Lower lobe of right lung (tissue), 2 donors: ENCODE measurements around the gene AOPEP. TPM values are rescaled to one million over a fixed set of nuclear protein-coding genes. Genes with fewer than 3 reads are reported as not detected.

Source experiments
- ATAC-seq, 2 donors: fragments of 200-7000 bp; cut with Tn5 transposase; one replicate each; pipeline ENCODE4 v1.9.1; 2020 to 2022; ENCODE audit warnings: mild to moderate bottlenecking in 2 of 2, moderate library complexity in 2 of 2
- DNase-seq: peaks from one replicate; pipeline ENCODE4 v3.0.0-alpha.2; 2020
- H3K27ac ChIP-seq: fragments of 200-600 bp; one replicate; pipeline ENCODE4 v1.8.0; 2022
- H3K27me3 ChIP-seq: fragments of 200-600 bp; one replicate; pipeline ENCODE4 v1.8.0; 2022; ENCODE audit warnings: low read depth
- H3K36me3 ChIP-seq: fragments of 200-600 bp; one replicate; pipeline ENCODE4 v1.8.0; 2022; ENCODE audit warnings: mild to moderate bottlenecking
- H3K4me1 ChIP-seq: fragments of 200-600 bp; one replicate; pipeline ENCODE4 v1.8.0; 2022
- H3K4me3 ChIP-seq: fragments of 200-600 bp; one replicate; pipeline ENCODE4 v1.8.0; 2022; ENCODE audit warnings: mild to moderate bottlenecking
- H3K9me3 ChIP-seq: fragments of 200-600 bp; one replicate; pipeline ENCODE4 v1.8.0; 2022
- intact Hi-C: fragments of 100-400 bp; cut with DNase I; formaldehyde crosslinking; loops from one replicate; pipeline ENCODE4 v1.11.0; 2022
- total RNA-seq: library from RNA; stranded (reverse); fragmentation: NEBNext Ultra II Directional; extraction: Animal tissue kit (Norgen Biotek cat#: 25700); gene quantifications from one replicate; pipeline ENCODE4 v1.2.1, GENCODE V29; 2021
- TF ChIP-seq, protein P1 (sequence below): fragments of 200-600 bp; IDR thresholded peaks from one replicate; pipeline ENCODE4 v1.8.0; 2022; ENCODE audit warnings: antibody characterized with exemption, mild to moderate bottlenecking
- donor health status: DM: no; HTN: yes; CAD: no; lungs with severe emphysema.

The AOPEP gene
- total RNA-seq, 1 donor from 2014 or later, result 63.7 TPM

DNA sequence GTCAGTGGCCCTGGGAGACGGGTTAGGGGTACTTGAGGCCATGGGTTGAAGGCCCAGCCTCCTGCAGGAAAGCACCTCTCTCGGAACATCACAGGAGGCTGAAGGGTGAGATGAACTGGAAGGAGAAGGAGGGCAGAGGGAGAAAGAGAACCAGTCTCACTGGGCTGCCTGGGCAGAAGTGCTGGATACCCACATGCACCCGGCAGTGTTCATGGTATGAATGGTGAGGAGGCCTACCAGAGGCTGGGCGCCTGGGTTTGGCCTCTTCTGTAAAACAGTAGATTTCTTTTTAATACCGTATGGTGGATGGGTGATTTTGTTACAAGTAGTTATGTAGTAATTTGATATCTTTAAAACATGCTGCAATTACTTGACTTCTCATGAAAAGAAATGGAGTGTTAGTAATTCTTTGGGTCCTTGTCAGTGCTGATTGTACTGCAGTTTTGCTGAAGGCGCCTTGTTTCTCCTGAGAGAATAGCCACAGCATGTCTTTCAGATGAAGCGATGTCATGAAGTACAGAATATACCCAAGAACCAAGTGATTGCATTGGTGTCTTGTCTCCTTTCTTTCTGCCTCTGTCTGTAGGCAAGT is 332.4 kb downstream of the AOPEP start:
- no peaks in the 10 kb centered on the region for H3K27me3 ChIP-seq
- no peak overlapping the region for H3K27ac ChIP-seq
- DNase-seq (no peak), ATAC-seq (peak in 1 of 2 donors; percentile 11)
- intact Hi-C loops, result no loop called here
- TF ChIP-seq, protein P1, sequence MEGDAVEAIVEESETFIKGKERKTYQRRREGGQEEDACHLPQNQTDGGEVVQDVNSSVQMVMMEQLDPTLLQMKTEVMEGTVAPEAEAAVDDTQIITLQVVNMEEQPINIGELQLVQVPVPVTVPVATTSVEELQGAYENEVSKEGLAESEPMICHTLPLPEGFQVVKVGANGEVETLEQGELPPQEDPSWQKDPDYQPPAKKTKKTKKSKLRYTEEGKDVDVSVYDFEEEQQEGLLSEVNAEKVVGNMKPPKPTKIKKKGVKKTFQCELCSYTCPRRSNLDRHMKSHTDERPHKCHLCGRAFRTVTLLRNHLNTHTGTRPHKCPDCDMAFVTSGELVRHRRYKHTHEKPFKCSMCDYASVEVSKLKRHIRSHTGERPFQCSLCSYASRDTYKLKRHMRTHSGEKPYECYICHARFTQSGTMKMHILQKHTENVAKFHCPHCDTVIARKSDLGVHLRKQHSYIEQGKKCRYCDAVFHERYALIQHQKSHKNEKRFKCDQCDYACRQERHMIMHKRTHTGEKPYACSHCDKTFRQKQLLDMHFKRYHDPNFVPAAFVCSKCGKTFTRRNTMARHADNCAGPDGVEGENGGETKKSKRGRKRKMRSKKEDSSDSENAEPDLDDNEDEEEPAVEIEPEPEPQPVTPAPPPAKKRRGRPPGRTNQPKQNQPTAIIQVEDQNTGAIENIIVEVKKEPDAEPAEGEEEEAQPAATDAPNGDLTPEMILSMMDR, result no peak
- H3K4me1 ChIP-seq, result peaks cover 90% of the 10 kb centered on the region
- peak overlapping the region; percentile 3 for H3K4me3 ChIP-seq
- peaks cover 36% of the 10 kb centered on the region for H3K36me3 ChIP-seq
- H3K9me3 ChIP-seq, result no peaks in the 10 kb centered on the region

DNA sequence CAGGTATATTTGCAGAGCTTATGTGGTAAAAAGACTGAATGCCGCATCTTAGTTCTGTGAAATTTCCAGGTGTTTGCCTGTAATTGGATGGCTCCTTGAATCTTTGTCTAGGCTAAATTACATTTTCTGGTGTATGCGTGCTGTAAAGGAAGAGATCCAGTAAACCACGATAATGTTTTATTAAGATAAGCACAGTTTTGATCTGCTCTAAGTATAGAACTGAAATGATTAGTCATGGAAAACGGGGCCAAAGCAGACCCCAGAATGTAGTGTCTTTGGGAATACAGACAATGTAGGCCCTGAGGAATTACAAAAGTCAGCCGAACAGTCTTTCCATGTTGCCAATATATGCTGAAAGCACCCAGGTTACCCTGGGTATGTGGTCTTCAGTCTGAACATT is 333.7 kb downstream of the AOPEP start:
- peaks cover 85% of the 10 kb centered on the region for H3K4me1 ChIP-seq

DNA sequence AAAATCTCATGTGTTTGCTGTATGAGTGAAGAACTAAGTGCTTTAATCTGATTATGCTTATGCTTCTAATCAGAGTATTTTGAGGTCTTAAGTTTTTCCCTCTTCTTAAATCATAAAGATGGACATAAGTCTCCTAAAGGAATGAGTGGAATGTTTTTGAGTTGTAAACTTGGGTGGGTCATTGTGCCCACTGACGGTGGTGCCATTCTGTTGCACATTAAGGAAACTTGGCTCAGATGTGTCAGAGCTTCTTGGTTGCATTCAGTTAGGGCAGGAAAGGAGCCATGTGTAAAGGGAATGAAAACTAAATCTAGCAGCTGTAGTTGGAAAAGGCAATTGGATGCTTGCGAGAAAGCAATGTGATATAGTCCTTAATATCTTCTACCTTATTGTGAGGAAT is 334.4 kb downstream of the AOPEP start:
- ATAC-seq (no peak), DNase-seq (no peak)
- peaks cover 51% of the 10 kb centered on the region for H3K36me3 ChIP-seq
- intact Hi-C loops, result no loop called here
- TF ChIP-seq, protein P1, result no peak
- peaks cover 85% of the 10 kb centered on the region for H3K4me1 ChIP-seq
- H3K27ac ChIP-seq, result no peak overlapping the region
- no peak overlapping the region for H3K4me3 ChIP-seq
- no peaks in the 10 kb centered on the region for H3K27me3 ChIP-seq
- H3K9me3 ChIP-seq, result no peaks in the 10 kb centered on the region

More for the DNA sequence above, 333.7 kb downstream of the AOPEP start:
- H3K9me3 ChIP-seq, result no peaks in the 10 kb centered on the region
- no peak overlapping the region for H3K4me3 ChIP-seq
- DNase-seq, result no peak
- TF ChIP-seq, protein P1, result no peak
- intact Hi-C loops, result no loop called here
- H3K36me3 ChIP-seq, result peaks cover 50% of the 10 kb centered on the region
- H3K27ac ChIP-seq, result no peak overlapping the region
- H3K27me3 ChIP-seq, result no peaks in the 10 kb centered on the region
- ATAC-seq, result no peak

DNA sequence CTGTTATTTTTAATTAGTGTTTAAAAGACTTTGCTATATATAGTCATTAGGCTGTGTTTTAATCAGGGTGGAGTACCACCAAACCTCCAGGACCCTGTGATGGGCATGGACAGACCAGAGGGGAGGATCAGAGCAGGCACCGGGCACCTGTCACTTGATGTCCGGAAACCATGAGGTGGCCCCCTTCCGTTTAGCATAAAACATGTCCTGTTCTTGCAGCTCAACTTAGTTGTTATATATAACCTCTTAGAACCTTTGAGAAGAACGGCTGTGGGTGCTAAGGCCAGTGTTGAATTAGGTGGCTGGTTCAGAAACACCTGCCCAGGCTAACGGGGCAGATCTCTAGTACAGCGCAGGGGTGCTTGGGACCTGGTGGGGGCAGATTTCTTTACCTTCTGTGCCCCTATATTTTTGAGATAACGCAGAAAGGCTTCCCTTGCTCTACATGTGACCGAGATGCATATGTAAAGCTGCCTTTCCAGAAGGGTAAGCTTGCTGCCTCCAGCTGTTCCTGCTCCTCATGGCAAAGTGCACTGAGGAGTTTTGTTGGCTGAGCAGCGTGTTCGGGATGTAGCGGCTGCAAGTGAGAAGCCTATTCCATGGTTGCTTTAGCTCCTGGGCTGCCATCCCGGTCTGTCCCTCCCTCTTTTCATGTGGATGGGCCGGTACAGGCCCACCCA is 335.6 kb downstream of the AOPEP start:
- Histone ChIP-seq H3K4me3 (no peak overlapping the region), H3K27me3 (no peaks in the 10 kb centered on the region), H3K9me3 (no peaks in the 10 kb centered on the region), H3K36me3 (peaks cover 58% of the 10 kb centered on the region), H3K27ac (no peak overlapping the region), H3K4me1 (peaks cover 79% of the 10 kb centered on the region)
- intact Hi-C loops, result no loop called here
- ATAC-seq (no peak), DNase-seq (no peak)
- TF ChIP-seq, protein P1, result no peak

DNA sequence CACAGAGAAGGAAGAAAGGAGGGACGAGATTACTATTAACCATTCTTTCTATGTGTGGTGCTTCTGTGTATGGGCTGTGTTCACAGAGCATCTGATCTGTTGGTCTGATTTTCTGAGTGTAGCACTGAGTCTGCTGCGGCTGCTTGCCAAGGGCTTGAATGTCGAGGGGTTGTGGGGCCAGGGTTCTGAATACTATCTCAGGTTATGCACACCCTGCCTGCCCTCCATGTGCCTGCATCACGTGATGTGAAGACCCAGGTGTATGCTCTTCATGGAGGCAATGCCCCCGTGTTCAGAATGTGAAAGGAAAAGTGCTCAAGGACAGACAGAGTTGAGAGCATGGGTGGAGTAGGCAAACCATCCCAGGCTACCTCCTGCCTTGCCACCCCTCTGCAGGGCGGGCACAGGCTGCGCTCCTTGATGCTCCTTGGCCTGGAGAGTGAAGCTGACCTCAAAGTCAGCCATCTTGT is 336.1 kb downstream of the AOPEP start:
- Histone ChIP-seq H3K27me3 (no peaks in the 10 kb centered on the region), H3K4me3 (no peak overlapping the region), H3K4me1 (peaks cover 79% of the 10 kb centered on the region), H3K9me3 (no peaks in the 10 kb centered on the region), H3K36me3 (peaks cover 58% of the 10 kb centered on the region), H3K27ac (no peak overlapping the region)
- no peak for ATAC-seq
- DNase-seq, result no peak
- TF ChIP-seq, protein P1, result no peak
- intact Hi-C loops, result no loop called here
